GM18951 (cell line): ENCODE results near the gene HYAL1.

Experiments used
- POLR2A ChIP-seq: IDR thresholded peaks from 4 replicates; pipeline ENCODE4 v1.6.1; 2011; ENCODE audit warnings: mild to moderate bottlenecking; ENCODE audit not compliant: insufficient read length, insufficient read depth; ENCODE audit errors: extremely low read depth
- in situ Hi-C: fragments of 300-500 bp; cut with MboI; formaldehyde crosslinking; loops from one replicate; pipeline ENCODE4 v1.12.0; 2022; ENCODE audit warnings: low sequenced_read_pairs, mixed read lengths, inconsistent platforms; ENCODE audit not compliant: unreplicated experiment

Gene HYAL1

GRCh38 chr3:50340448-50341329, 37.3 kb upstream of the HYAL1 start, which contains the start of gene RASSF1:
Gene RASSF1, minus strand, starts transcription at chr3:50340836. Its CDS starts 31 bp downstream, at chr3:50340805.
- in situ Hi-C loops = loop anchor here (10.0 kb wide), 1 partner anchor 204 kb away; no protein-coding TSS in a partner anchor
- TF ChIP-seq POLR2A = peak; percentile 74

- in situ Hi-C loops = loop anchor here (10.0 kb wide), 1 partner anchor 205 kb away; no protein-coding TSS in a partner anchor
- TF ChIP-seq POLR2A = no peak
These were observed 36.7 kb upstream of the HYAL1 start for GRCh38 chr3:50340147-50340447.

- in situ Hi-C loops = loop anchor here (10.0 kb wide), 1 partner anchor 205 kb away; no protein-coding TSS in a partner anchor
- TF ChIP-seq POLR2A = no peak
These were observed 36.2 kb upstream of the HYAL1 start for GRCh38 chr3:50339485-50340146.

DNA sequence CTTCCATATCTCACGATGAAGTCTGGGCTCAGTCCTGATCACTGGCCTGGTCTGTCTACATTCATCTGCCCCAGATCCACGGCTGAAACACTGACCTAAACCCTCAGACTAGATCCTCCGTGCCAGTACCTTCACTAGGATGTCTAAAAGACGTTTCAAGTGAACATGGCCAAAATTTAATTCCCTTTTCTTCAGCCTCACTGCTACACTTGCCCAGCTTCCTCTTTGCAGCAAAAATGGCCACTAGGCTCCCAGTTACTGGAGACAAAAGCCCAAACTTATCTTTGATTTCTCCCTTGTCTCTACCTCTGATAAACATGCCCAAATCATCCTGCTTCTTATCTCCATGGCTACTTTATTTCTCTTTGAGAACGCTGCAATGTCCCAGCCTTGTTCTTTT, 35.6 kb upstream of the HYAL1 start:
- in situ Hi-C loops = no loop called here
- no peak for TF ChIP-seq POLR2A

DNA sequence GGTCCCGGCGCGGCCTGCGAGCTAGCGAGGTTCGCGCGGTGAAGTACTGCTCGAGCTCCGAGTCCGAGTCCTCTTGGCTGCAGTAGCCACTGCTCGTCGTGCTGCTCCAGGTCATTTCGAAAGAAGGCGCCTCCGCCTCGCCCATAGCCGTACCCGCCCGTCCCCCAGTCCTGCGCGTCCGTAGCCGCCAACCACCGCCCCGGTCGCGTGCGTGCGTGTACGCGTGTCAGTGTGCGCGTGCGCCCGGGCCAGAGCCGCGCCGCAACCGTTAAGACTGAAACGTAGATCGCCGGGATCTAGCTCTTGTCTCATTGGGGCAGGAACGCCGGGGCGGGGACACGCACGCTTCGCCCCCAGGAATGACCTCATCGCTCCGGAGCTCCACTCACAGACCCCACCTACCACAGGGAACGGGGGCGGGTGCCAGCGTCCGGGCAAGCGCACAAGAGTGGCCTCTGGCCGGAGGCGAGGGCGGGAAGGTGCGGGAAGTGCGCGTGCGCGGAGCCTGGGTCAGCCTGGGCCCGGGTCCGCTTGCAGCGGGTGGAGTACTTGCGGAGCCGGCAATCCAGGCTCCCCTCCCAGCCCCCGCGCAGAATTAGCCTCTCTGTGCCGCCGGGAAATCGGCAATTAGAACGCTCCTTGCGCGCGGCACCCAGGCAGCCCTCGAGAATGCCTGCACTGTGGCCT, 33.9 kb upstream of the HYAL1 start:
- in situ Hi-C loops = no loop called here
- TF ChIP-seq POLR2A = peak; percentile 90

DNA sequence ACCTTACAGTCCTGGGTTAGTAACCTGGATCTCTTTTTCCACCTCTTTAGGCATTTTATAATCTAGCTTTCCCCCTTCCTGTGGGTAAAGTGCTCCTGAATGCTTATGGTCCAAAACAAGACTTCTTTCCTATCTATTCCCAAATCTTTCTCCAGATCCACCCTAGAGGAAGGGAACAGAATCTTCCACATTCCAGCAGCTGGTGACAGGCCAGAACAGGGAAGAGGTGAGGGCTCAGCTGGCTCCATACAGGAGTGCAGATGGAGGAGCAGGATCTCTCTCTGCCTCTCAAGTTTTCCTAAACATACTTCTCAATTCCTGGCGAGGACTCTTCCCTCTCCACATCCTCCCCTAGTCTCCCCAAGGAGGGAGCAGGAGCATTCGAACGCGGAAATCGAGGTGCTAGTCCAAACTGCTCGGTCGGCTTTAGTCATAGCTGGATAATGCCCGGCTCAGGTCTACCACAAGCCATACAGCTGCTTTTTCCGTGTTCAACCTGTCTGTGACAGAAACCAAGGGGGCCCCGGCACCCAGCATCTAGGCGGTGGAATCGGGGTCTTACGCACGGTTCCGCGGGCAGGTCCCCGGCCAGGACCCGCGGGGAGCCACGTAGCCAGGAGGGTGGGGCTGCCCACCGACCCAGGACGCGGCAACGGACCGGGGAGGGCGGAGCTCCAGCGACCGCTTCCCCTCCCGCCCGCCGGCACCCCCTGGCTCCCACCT, 33.2 kb upstream of the HYAL1 start:
- in situ Hi-C loops = no loop called here

DNA sequence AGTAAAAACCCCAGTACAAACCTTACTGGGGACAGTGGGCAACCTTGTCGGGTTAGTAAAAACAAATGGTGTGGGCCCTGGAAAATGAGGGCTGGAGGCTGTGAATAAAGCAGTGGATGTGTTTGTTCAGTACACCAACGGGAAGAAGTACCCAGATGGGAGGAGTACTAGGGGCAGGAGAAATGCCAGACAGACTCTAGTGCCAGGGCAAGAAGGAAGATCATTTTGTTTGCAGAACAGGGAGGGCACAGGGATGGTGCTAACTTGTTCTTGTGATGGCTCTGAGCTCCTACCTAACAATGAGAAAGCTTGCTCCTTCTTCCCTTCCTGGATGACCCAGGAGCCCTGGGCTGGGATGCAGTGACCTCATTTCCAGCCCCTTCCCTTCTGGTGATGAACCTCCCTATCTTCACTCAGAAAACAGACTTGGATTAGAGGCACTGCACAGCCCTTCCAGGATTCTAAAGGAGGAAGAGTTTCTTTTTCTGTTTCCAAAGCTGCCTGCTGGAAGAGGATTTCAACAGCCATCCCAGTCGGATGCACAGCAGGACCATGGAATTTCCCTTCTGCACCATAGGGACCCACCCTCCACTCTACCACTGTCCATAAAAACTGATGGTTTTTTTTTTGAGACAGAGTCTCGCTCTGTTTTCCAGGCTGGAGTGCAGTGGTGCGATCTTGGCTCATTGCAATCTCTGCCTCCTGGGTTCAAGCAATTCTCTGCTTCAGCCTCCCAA, 31.1 kb upstream of the HYAL1 start:
- TF ChIP-seq POLR2A = no peak
- in situ Hi-C loops = no loop called here

More for the DNA sequence above, 33.2 kb upstream of the HYAL1 start:
- TF ChIP-seq POLR2A = no peak

DNA sequence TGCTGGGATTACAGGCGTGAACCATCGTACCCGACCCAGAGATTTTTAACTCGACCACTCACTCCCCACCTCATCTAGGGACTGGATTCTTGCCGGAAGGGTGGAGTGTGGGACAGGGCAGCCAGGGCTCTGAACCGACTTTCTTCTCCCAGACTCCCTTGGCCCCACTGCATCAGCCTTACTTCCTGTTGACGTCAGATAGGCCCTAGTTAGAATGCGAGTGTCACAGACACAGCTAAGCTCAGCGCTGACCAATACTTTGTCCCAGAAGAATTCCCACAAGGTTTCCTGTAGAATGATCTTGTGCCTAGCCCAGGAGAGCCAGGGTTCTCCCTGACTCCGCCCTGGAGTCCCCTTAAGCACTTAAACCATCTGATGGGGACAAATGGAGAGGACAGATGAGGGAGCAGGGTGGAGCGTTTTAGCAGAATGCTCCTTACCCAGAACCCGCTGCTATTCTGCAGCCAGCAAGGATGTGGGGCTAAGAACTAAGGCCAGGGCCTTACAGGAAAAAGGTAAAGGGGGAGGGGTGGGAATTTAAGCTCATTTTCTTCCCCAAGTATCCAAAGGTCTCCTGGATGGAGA, 30.5 kb upstream of the HYAL1 start:
- no peak for TF ChIP-seq POLR2A
- in situ Hi-C loops = no loop called here

- in situ Hi-C loops = no loop called here
- TF ChIP-seq POLR2A = no peak
These were observed 28.1 kb upstream of the HYAL1 start for GRCh38 chr3:50331364-50331907.

- TF ChIP-seq POLR2A = no peak
- in situ Hi-C loops = no loop called here
These were observed 27.0 kb upstream of the HYAL1 start for GRCh38 chr3:50330330-50330729.

- in situ Hi-C loops = no loop called here
- TF ChIP-seq POLR2A = peak; percentile 84
These were observed 24.7 kb upstream of the HYAL1 start, which contains the start of gene TUSC2 for GRCh38 chr3:50327943-50328691. Gene TUSC2, minus strand, starts transcription at chr3:50328223. Its CDS starts 124 bp downstream, at chr3:50328099.

DNA sequence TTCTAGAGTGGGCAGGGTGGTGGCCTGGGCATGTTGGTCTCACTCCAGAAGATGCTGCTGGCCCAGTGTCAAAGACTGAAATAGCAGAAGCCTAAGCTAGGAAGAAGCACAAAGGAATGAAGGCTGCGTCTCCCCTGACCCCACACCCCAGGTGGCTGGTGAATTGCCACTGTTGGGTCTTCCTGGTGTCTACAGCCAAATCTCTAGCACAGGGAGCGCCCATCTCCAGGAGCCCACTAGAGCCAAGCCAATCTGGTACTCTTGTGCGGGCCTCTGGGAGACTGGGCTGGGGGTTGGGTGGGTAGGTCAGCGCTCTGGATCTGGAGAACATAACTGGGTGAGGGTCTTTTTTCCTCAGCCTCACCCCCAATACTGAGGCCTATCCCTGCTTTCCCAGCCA, 23.8 kb upstream of the HYAL1 start:
- in situ Hi-C loops = no loop called here
- no peak for TF ChIP-seq POLR2A
